Activated T-cell treated with anti-CD3 and anti-CD28 coated beads for 4 hours (primary cell): ENCODE data around the gene GRK3.

Experiments used
- DNase-seq: peaks from one replicate; pipeline ENCODE4 v3.0.0-alpha.2; 2020

The GRK3 gene

DNA sequence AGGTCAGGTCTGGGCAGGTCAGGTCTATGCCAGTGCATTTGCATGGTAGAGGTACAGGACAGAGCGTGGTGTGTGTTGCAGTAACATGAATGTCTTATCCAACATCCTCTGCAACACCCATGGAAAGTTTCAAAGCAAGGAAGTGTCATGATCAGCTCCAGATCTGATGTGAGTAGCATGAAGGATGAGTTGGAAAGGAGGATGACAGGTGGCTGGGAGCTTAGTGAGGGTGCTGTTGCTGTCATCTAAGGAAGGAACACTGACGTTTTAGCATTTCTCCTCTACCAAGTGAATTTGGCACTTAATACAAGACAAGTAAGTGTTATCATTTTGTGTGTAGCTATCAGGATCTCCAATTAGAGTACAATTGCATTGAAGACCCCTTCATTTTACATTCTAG, 65.1 kb downstream of the GRK3 start:
- DNase-seq: no peak

DNA sequence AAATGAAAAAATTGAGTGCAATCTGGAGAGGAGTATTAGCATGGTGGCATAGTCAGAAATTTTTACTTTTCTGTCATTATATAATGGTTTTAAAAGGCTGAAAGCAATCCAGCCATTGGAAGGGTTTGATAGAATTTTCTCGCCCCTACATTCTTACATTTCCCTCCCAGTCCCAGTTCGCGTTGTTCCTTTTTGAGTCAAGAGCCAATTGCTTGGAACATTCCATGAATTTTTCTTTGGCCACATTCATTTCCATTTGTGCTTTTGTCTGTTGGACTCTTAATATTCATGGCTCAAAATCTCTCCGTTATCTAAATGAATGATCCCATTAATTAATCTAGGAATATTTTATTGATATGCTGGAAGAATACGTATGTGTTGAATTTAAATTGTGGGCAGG, 66.0 kb downstream of the GRK3 start:
- DNase-seq: no peak

- no peak for DNase-seq
These were observed 71.8 kb downstream of the GRK3 start for GRCh38 chr22:25636323-25636722.

DNA sequence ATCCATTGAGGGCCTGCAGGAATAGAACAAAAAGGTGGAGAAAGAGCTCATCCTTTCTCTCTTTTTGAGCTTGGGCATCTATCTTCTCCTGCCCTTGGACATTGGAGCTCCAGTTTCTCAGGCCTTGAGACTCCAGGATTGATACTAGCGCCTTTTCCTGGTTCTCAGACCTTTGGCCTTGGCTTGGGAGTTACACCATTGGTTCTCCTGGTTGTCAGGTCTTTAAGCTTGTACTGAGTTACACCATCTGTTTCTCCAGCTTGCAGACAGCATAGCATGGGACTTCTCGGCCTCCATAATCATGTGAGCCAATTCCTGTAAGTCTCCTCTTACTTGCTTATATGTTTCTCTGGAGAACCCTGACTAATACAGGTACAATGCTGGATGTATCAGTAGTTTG, 72.6 kb downstream of the GRK3 start:
- DNase-seq: no peak

- no peak for DNase-seq
These were observed 73.2 kb downstream of the GRK3 start for GRCh38 chr22:25637672-25638071.

DNA sequence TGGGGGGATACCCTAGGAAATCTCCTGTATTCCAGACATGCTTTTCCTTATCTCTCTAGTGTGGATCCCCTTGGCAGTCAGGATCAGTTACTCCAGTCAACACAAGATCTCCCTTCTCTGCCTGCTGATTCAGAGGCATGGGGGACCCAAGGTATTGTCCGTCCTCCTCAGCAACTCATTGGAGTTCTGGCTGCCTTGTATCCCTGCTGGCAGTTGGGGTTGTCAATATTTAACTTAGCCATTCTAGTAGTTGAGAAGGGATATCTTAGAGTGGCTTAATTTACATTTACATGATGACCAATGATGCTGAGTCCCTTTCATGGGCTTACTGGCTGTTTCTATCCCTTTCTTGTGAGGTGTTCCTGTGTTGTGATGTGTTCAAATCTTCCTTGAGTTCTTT, 74.2 kb downstream of the GRK3 start:
- no peak for DNase-seq

DNA sequence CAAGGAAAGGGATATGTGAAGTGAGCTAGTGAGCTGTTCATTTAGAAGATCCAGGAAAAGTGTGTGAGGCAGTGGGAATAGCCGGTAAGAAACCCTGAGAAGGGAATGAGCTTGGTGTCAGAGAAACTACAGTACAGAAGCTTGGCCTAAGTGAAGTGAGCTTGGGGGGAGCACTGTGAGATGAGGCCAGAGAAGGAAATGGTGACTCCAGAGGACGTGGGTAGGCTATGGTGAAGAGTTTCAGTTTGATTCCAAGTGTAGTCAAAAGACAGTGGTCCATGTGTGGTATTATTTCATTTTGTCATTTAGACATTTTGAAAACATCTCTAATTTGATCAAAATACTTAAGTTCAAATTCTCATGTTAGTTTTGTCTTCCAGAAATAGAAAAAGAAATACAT, 77.2 kb downstream of the GRK3 start:
- DNase-seq: no peak

DNA sequence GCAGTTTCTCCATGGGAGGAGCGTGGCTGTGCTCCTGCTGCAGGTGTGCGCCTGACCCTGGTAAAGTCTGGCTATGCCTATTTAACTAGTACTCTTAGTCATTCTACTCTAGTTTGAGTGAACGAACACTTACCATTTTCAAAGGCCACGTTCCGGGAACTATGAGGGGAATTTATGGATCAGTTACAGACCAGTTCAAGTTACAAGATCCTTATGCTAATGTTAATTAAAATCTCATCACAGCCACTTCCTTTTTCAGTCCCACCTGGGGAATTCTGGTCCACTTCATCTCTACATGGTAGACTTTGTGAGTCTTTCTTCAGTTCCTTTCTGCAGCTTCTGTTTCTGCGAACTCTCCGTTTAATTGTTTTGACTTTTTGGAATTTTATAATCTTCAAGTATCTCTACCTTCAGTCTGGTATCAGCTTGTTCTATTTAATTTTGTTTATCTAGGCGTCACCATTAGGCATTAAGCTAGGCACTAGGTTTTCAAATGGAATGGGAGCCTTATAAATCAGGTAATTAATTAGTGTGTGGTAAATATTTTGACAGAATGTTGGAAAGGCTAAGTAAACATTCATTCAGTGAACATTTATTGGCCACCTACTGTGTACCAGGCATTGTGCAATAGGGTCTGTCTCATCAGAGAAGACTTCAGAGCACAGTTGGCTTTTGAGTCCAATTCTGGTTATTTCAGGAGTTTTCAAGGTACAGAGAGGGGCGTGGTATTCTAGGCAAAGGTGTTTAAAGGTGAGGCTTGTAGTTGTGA, 78.9 kb downstream of the GRK3 start:
- no peak for DNase-seq

GRCh38 chr22:25644122-25644521, 79.6 kb downstream of the GRK3 start:
- DNase-seq: no peak

DNA sequence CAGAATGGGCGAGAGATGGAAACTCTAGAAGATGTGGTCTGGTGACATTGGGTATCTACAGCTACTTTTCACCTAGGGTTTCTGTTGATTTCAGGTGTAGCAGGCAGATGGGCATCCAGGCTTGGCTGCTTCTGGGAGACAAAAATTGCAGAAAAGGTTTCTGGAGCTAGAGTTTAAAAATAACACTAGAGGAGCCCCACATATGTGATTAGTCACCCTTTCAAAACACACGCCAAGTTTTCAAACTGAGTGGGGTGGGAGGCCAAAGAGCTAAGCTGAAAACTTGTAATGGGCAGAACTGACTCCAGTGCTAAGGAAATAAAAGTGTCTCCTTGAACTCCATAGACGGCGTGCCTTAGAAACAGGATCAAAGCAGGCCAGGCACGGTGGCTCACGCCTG, 80.8 kb downstream of the GRK3 start:
- DNase-seq: no peak

DNA sequence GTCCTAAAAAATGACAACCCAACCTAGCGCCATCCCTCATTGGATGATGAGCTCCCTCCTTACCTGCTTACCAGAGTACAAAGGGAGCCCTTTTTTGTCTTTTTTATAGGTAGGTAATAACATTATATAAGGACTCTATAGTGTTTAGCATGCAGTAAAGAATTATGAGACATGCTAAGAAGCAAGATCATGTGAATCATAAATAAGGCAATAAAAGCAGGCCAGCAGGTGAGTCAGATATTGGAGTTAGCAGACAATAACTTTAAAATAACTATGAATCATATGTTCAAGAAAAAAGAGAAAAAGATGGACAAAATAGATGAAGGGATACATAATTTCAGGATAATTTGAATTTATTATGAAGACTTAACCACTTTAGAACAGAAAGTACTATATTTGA, 81.5 kb downstream of the GRK3 start:
- no peak for DNase-seq

- DNase-seq: no peak
These were observed 86.4 kb downstream of the GRK3 start for GRCh38 chr22:25650833-25651232.

GRCh38 chr22:25651332-25652085, 87.0 kb downstream of the GRK3 start:
- no peak for DNase-seq

- DNase-seq: no peak
These were observed 90.2 kb downstream of the GRK3 start for GRCh38 chr22:25654676-25655075.

- no peak for DNase-seq
These were observed 91.0 kb downstream of the GRK3 start for GRCh38 chr22:25655371-25655935.

DNA sequence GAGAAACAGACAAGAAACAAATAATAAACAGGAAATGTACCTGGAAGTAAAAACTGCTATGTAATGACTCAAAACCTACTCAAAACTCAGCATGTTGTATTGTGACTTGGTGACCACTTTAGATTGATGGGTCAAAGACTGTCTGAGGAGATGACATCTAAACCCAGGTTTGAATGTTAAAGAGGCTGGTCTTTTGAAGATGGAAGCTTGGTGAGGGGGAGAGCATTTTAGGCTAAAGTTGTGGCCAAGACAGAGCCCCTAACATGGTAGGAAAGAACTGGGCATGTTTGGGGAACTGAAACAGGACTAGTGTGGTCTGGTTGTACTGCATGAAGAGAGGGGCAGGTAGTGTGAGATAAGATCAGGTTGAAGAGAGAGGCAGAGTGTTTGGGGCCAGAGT, 92.2 kb downstream of the GRK3 start:
- no peak for DNase-seq

- no peak for DNase-seq
These were observed 94.2 kb downstream of the GRK3 start for GRCh38 chr22:25658633-25659032.

GRCh38 chr22:25659413-25659812, 94.9 kb downstream of the GRK3 start:
- no peak for DNase-seq

GRCh38 chr22:25660336-25660735, 95.9 kb downstream of the GRK3 start:
- no peak for DNase-seq

- DNase-seq: no peak
These were observed 96.6 kb downstream of the GRK3 start for GRCh38 chr22:25661073-25661472.

- no peak for DNase-seq
These were observed 99.2 kb downstream of the GRK3 start for GRCh38 chr22:25663654-25664053.

GRCh38 chr22:25666308-25666707, 101.8 kb downstream of the GRK3 start:
- no peak for DNase-seq

GRCh38 chr22:25668437-25668836, 104.0 kb downstream of the GRK3 start:
- DNase-seq: no peak
